ENCODE data around the gene KRTAP12-2.
"Not testable (repeated sequence)": the region's sequence is repeated elsewhere in the genome, so short reads cannot be mapped to it uniquely, and the experiment has no call there.

Gene KRTAP12-2

DNA sequence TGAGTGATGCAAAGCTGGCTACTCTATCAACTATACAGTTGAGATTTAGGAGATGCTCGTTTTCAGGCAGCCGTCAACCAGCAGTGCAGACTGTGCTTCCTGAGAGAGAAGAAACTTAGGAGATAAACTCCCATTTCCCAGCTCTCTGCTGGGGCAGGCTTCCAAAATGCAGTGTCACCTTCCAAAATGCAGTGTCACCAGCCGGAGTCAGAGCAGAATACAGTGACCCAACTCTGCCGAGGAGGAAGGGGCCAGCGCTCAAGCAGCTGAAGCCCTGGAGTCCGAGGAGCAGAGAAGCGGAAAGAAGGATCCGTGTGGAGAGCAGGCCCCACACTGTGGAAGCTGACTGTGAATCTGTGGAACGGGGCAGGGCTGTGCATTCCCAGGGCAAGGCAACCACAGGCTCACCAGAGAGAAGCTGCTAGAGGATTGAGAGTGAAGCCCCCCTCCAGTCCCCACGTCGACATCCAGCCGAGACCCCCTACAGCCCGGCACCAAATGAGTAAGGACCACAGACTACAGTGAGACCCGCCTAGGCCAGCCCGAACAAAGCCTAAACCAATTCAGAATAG, 15.9 kb upstream of the KRTAP12-2 start:
- DNase-seq: no peak

DNA sequence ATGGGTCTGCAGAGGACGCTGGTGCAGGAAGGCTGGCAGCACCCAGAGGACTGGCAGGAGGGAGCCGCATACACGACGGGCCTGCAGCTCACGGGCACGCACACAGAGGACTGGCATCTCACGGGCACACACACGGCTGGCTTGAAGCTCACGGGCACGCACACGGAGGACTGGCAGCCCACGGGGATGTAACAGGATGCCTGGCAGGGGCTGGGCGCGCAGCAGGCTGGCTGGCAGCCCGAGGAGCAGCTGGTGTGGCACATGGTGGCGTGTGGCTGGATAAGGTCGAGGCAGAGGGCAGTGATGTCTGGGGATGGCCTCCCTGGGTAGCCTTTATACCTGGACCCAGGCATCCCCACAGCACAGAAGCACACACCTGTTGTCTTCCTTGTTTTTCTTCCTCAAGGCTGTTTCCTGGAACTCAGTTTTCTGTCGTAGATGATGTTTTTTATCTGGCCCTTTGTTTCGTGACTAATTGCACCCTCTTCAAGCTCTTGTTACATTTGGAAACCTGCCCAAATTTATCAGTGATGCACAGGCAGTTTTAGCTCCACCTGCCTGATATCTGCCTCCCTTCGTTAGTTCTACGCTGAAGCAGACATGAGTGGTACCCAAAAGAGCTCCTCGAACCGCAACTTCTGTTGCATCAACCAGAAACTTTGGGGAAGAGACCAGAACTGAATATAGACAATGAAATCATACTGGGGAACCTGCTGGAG, 15.3 kb upstream of the KRTAP12-2 start, which contains the start of gene KRTAP12-1:
Gene KRTAP12-1, minus strand, starts transcription at position 303 of the 719 bp plus-strand sequence. Its CDS starts 40 bp downstream, at position 263.
- no peak for DNase-seq

DNA sequence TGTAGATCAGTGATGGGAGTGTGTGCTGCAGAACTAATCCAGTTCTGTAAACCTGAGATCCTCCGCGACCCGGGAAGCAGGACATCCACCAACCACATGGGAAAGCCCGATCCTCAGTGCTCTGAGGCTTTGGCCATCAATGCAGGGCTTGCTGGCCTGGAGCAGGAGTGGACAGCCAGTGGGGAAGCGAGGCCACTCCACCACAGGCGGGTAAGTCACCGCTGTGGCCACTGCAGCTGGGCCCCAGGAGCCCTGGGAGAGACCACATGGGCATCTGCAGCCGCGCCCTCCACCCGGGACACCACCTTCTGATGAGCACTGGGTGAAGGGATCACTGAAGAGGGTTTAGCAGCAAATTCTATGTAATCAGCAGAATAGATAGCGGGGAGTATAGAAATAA, 14.4 kb upstream of the KRTAP12-2 start:
- DNase-seq: no peak

DNA sequence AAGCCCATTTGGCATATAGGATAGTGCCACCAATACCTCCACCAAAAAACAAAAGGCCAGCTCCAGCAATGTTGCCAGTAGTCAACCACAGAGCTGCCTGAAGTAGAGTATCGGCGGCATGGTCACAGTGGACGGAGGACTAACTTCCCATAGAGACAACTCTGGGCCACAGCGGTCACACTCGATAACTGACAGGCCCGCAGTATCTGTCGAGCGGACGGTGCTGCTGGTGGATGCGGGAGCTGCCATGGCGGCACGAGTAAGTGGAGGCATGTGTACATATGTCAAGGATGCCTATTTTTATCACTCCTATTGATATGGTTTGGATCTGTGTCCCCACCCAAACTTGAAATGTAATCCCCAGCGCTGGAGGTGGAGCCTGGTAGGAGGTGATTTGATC, 11.2 kb upstream of the KRTAP12-2 start:
- no peak for DNase-seq

DNA sequence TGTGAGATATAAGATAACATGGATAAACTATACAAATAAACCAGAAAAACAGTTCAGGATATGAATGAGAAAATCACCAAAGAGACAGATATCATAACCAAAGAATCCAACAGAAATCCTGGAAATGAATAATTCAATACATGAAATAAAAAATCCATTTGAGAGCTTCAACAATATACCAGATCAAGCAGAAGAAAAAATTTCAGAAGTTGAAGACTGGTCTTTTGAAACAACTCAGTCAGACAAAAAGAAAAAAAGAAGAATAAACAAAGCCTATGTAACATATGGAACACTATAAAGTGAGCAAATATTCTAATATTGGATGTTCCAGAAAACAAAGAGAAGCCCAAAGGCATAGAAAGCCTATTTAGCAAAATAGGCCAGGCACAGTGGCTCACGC, 5.2 kb upstream of the KRTAP12-2 start:
- DNase-seq: no peak

DNA sequence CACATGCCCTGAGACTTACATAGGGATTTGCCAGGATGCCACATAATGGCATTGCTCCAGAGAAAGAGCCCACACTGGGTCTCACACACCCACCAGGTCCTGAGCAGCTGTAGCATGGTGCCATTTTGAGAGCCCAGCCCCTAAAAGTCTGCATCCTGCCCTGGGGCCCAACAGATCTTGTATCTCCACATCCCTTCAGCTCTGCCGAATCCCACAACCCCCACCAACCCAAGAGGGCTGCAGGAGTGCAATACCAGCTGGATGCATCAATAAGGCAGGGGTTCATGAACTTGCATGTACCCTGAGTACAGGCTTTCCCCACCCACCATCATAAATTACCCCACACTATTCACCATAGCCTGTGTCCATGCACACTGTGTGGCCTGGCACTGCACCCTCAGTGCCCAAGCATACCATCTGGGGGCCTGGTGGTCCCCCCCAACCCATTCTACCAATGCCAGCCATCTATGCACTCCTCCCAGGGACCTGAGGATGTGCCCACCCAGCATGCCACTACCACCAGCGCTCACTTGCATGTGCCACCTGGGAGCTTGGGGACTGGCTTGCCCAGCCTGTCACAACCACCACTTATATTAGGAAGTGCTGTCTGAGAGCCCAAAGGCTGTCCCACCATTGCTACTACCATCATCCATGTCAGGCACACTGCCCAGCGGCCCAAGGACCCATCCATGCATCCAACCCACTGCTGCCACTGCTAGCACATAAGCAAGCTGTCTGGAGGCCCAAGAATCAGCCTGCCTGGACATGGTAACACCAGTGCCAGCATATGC, 4.1 kb upstream of the KRTAP12-2 start:
- DNase-seq: no peak

DNA sequence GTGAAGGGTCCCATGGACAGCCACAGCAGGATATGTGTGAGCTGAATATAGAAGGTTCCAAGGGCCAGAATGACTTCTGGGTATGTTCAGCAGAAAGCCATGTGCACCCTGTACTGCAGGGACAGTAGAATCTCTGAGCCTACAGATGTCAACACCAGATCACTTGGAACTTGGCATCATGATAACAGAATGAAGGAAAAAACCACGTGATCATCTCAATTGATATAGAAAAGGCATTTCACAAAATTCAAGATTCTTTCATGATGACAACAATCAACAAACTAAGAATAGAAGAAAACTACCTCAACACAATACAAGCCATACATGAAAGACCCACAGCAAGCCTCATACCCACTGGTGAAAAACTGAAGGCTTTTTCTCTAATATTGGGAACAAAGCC, 885 bp upstream of the KRTAP12-2 start:
- no peak for DNase-seq

DNA sequence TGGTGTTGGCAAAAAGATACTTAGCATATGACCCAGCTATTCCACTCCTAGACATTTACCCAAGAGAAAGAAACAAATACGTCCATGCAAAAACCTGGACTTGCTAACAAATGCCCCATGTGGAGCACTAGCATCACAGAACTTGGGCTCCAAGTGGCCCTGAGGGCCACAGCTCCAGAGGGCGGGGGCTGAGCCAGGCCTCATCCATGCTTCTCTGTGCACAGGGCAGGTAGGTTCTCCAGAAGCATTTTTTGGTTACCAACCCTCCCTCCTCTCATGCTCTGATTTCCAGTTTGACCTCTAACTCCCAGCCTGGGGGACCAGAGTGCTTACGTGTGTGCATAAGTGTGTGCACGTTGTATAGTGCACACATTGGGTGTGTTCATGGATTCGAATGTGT, 2.0 kb downstream of the KRTAP12-2 start:
- no peak for DNase-seq

DNA sequence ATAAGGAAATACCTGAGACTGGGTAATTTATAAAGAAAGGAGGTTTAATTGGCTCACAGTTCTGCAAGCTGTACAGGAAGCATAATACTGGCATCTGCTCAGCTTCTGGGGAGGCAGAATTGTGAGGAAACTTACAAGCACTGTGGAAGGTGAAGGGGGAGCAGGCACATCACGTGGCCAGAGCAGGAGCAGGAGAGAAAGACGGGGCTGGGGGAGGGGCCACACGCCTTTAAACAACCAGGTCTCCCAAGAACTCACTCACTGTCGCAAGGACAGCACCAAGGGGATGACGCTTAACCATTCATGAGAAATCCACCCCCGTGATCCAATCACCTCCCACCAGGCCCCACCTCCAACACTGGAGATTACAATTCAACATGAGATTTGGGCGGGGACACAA, 5.2 kb downstream of the KRTAP12-2 start:
- not testable (repeated sequence) for DNase-seq

DNA sequence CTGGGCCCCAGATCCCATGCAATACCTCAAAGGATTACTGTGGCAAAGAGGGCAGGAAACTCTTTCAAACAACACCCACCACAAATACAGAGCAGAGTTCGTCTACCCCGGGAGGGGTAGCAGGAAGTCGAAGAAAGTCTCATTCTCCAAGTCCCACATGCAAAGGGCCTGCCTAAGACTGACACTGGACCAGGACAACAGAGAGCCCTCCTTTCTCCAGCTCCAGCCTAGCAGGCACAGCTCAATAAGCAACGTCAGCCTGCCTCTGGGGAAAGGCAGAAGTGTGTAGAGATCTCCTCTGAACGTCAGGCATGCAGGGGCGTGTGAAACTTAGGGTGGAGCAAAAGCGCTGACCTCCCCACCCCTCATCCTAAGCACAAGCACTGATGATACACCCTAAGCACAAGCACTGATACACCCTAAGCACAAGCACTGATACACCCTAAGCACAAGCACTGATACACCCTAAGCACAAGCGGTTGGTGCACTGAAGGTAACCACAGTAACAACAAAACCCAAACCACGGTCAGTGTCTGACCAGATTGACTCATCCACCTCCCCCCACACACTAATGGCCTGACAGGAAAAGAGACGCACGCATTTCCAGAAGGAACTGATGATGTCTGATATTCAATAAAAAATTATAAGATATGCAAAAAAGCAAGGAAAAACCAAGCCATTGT, 7.7 kb downstream of the KRTAP12-2 start:
- peak; percentile 72 for DNase-seq

DNA sequence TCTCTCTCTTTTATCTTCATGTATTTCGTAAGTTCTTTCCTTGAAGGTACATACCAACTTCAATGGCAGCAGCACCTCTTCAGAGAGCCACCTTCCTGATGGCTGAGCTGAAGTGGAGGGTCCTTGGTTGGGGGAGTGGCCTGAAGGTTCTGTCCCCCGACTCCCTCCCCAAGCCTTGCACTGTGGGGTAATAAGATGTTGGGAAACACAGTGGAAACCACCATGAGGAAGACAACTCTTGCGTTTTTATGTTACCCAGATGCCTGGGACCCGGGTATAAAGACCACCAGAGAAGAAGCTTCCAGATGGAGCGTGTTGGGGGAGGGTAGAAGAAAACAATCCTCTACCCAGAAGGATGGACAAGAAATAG, 8.2 kb downstream of the KRTAP12-2 start:
- peak; percentile 72 for DNase-seq

DNA sequence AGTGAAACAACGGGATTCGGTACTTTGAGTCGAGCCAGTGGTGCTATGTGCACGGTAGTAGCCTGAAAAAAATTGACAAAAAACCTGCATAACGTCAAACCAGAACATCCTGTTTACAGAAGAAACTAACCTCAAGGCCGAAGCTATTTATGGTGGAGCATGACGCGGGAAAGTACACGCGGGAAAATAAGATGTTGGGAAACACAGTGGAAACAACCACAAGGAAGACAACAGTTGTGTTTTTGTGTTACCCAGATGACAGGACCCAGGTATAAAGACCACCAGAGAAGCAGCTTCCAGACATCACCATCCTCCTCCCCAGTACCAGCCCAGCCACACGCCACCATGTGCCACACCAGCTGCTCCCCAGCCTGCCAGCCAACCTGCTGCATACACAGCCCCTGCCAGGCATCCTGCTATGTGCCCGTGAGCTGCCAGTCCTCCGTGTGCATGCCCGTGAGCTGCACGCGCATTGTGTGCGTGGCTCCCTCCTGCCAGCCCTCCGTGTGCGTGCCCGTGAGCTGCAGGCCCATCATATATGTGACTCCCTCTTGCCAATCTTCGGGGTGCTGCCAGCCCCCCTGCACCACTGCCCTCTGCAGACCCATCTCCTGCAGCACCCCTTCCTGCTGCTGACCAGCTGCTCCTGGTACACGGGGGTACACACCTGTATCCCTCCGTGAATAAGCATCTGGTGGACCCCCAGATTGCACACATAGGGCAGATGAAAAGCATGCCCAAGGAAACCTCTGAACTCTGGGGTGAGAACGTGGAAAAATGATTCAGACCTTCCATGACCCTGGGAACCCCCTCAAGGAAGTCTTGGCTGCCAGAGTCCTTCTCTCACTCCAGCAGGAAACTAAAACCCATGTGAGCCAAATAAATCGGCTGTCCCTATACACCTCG, 8.8 kb downstream of the KRTAP12-2 start, which contains the start of gene KRTAP12-3:
Gene KRTAP12-3, plus strand, starts transcription at position 298 of the 906 bp plus-strand sequence. Its CDS starts 48 bp downstream, at position 346.
- peak; percentile 68 for DNase-seq

DNA sequence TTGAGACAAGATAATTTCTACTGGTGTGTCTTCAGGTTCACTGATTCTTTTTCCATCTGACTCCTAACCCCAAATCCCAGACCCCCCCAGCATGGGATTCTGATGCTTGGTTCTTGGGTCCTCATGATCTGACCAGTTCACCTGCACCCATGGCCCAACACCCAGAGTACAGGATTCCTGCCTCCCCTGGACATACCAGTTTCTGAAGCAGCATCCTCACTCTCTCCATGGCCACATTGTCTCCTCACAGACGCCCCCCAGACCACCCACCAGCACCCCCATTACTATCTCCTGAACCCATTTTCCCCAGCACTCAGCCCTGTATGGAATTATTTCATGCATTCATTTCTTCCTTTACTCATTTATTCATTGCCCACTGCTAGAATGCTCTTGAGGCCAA, 9.9 kb downstream of the KRTAP12-2 start:
- no peak for DNase-seq

DNA sequence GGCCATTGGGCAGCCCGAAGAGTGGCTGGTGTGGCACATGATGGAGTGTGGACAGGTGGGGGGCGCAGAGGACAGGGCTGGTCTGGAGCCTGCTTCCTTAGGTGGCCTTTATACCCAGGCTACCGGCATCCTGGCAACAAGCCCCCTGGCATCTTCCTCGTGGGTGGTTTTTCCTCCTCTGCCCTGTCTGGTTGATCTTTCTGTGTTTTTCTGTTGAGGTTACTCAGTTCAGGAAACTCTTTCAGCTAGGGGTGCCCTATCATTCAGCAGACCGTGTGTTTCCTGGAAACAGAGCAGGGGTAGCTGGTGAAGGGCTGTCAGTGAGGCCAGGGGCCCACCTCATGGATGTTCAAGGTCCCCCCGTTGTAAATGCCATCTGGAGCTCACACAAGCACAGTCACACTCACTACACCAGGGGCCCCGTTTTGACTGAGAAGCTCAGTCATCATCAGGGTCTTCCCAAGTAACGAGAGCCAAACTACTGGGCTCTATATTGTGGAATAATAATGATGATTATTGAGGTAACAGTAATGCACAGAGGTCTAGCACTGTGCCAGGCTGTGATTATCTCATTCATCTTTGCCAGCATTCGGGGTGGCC, 12.1 kb downstream of the KRTAP12-2 start, which contains the start of gene KRTAP12-4:
Gene KRTAP12-4, minus strand, starts transcription at position 84 of the 600 bp plus-strand sequence. Its CDS starts 45 bp downstream, at position 39.
- DNase-seq: no peak

DNA sequence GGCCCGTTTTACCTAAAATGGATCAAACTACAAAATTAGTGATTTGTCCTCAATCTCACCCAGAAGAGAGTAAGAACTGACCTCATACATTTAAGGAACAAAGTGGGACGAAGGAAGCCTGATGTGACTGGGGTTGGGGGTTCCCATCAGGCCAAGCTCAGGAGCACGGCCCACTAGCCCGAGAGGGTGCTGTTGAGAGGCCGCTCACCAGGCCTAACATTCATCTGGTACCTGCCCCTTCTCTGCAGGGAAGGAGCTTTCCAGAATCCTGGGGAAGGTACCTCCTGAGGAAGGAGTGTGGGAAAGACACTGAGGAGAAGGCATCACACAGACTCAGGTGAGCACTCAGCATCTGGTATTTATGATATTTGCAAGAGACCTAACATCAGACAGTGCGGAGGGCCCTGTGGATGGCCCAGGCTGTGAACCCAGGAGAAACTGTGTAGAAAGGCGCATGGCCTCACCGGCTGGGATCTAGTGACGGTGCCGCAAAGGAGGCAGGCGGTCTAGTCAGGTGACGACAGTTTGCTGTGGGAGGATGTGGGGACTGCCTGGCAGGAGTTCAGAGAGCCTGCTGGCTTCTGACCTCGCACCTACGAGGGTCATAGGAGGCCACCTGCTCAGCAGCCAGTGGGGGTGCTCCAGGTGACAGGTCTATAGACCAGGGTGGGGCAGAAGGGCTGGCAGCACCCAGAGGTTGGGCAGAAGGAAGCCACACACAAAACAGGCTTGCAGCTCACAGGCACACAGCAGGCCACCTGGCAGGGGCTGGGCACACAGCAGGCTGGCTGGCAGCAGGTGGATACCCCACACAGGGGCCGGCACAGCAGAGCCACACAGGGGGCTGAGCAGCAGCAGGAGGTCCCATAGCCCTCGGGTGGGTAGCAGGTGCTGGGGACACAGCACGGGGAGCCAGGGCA, 12.8 kb downstream of the KRTAP12-2 start:
- no peak for DNase-seq

DNA sequence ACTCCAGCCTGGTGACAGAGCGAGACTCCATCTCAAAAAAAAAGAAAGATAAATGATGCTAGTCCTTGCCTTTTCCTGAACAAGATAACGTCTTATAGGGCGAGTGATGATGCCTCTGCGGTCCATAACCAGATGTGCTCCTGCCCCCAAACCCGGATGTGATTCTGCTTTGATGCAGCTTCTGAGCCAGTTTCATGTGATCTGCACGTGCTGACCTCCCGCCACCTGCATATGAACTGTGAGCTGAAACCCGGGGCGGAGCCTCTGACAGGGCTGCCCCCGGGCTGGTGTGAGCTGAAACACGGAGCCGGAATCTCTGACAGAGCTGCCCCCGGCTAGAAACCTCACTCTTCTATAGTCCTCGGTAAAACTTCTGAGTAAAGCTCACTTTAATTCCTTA, 13.6 kb downstream of the KRTAP12-2 start:
- no peak for DNase-seq

DNA sequence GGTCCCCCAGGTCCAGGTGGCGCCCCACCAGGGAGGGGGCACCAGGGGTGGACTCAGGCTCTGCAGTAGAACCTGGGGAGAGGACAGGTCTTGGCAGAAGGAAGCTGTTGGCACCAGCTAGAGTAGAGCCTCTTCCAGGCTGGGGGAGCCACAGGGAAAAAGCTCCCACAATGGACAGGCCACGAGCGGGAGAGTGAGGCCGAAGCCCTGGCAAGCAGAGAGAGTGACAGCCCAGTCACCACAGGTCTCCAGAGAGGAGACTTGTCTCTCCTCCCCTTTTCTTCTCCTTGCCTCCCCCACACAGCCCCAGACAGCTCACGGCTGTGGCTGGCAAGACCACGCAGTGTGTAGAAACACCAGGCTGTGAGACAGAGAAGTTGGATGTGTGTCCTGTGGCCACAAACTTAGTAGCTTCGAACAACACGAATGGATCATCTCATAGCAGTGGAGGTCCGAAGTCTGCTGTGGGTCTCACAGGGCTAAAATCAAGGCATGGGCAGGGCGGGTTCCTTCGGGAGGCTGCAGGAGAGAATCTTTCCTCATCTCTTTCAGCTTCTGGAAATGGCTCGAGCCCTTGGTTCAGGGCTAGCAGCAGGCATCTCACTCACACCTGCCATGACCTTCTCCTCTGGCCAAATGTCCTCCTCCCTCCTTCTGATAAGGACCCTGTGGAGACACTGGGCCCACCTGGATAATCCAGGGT, 15.6 kb downstream of the KRTAP12-2 start:
- peak; percentile 68 for DNase-seq

DNA sequence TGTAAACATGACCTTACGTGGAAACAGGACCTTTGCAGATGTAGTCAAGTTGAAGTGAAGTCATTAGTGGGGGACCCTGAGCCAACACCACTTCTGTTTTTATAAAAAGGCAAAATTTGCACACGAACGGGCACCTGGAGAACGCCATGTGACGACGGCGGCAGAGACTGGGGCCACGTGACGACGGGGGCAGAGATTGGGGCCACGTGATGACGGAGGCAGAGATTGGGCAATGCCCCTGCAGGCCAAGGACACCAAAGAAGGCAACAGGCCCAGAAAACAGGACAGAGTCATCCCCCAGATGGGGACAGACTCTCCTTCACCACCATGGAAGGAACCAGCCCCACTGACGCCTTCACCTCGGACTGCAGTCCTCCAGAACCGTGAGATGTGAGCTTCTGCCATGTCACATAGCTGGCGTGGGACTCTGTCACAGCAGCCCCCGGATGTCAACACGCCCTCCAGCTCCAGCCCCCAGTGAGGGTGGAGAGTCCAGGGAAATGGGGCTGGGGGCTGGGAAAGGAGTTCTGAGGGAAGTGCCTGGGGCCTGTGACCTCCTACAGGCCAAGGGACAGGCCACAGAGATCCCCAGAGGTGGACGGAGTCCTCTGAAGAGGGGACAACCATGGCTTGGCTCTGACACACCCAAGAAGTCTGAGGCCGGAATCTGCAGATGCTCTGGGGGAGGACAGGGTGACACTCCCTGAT, 16.3 kb downstream of the KRTAP12-2 start:
- no peak for DNase-seq

DNA sequence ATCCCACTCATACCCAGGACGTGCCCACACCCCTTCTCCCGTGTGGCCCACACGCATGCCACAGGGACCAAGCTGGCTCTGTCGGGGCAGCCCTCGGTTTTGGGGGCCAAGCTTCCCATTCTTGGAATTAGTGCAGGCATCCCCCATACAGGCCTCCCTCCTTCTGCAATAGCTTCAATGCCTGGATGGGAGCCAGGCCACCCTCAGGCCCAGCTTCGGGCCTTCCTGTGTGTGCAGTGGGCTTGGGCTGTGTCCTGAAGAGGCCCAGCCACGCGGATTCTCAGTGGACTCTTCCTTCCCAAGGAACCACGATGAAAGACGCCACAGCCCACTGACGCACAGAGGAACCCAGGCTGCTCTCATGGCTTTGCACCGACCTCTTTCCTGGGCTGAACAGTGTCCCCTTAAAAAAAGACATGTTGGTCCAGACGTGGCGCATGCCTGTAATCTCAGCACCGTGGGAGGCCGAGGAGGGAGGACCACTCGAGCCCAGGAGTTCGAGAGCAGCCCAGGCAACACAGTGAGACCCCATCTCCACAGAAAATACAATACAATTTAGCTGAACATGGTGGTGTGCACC, 17.1 kb downstream of the KRTAP12-2 start:
- DNase-seq: no peak
